ENCODE measurements around the gene COPS6. TPM values are rescaled to one million over a fixed set of nuclear protein-coding genes. Genes with fewer than 3 reads are reported as not detected.

Gene COPS6
- total RNA-seq (2022; extraction: Qiagen RNA extraction; ENCODE audit: low read depth): 169 to 186 TPM (median 179 TPM) in 5 replicates

GRCh38 chr7:100088621-100089457 lies at the start of gene COPS6:
Gene COPS6 (plus strand): TSS chr7:100088969. CDS start chr7:100088991, 22 bp downstream.

GRCh38 chr7:100049441-100050291 lies 39.1 kb upstream of the COPS6 start, which contains the start of gene ZSCAN21:
Gene ZSCAN21 (plus strand): TSS chr7:100049774. CDS start chr7:100057007, 7,233 bp downstream.

DNA sequence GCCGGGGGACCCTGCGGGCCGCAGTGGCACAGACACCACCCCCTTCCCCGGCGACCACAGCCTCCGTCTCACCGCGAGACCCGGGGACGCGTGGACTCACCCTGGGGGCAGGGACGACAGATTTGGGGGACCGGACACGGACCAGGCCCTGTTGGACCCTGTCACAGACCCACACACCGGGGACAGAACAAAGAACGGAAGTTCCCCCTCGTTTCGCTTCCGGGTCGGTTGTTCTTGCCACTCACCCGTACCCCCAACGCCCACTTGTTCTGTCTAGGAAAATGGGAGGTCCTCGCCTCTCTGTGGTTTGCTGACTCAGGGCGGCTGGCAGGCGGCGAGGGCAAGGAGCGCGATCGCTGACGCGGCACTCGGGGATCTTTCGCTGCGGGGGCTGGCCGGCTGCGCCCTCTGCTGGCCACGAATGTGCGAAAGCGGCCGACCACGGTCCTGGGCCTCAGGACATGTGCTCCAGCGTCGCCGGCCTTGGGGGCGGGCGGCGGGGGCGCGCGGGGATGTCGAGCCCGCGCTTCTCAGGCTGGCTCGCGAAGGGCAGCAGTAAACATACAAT lies 7.2 kb upstream of the COPS6 start, which contains the start of gene ZNF3:
ZNF3 (minus strand) TSS at position 189 of the 568 bp plus-strand sequence. CDS start 4,366 bp downstream, outside the sequence.

GRCh38 chr7:100101016-100101862 lies 12.5 kb downstream of the COPS6 start, which contains the start of the genes AP4M1 and MCM7:
Gene AP4M1 (plus strand): TSS chr7:100101643. CDS start chr7:100101715, 72 bp downstream.
Gene MCM7 (minus strand): TSS chr7:100101397. CDS start chr7:100101294, 103 bp downstream.

GRCh38 chr7:100119072-100119969 lies 30.6 kb downstream of the COPS6 start, which contains the start of the genes CNPY4 and TAF6:
Gene CNPY4 (plus strand): TSS chr7:100119634. CDS start chr7:100119745, 111 bp downstream.
Gene TAF6 (minus strand): TSS chr7:100119358. CDS start chr7:100114209, 5,149 bp downstream.

DNA sequence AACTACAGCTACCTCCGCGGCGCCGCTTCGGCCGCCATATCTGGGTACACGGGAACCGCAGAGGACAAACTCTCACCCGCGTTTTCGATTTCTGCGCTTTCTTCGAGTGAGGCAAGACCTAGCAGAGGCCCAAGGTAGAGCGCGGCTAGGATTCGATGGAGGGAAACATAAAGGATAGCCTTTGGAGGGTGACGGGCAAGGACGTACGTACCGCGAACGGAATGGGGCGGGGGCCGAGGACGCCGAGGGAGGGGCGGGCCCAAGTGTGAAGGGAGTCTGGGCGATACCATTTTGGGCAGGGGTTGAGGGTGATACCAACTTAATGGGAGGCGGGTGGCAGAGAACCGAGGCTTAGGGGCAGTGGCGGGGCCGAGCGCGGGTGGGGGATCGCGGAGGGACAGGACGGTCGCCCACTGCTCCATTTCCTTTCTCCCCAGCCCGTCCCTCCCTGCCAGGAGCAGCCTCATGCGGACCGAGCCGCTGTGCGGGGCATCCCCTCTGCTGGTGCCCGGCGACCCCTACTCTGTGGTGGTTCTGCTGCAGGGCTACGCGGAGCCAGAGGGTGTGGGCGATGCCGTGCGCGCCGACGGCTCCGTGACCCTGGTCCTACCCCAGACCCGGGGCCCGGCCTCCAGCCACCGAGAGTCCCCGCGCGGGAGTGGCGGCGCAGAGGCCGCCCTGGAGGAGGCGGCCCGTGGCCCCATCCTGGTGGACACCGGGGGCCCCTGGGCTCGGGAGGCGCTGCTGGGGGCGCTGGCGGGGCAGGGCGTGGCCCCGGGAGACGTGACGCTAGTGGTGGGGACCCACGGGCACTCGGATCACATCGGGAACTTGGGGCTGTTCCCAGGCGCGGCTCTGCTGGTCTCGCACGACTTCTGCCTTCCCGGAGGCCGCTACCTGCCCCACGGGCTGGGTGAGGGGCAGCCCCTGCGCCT lies 38.4 kb downstream of the COPS6 start, which contains the start of gene MBLAC1:
MBLAC1 (plus strand) TSS at position 37 of the 935 bp plus-strand sequence; CDS start at position 466, 429 bp downstream.

Other genes starting within 250 kb of the COPS6 start
- gene OR2AE1, start 211.9 kb upstream of the COPS6 start, total RNA-seq (2022; extraction: Qiagen RNA extraction; ENCODE audit: low read depth): not detected in 5 replicates
- 25.4 to 29.5 TPM (median 27.3 TPM) in 5 replicates for gene TRIM4, start 169.4 kb upstream of the COPS6 start, total RNA-seq (2022; extraction: Qiagen RNA extraction; ENCODE audit: low read depth)
- gene GJC3, start 159.3 kb upstream of the COPS6 start, total RNA-seq (2022; extraction: Qiagen RNA extraction; ENCODE audit: low read depth): 0.09 to 0.18 TPM (median 0.13 TPM) in 4 of 5 replicates, not detected in the other
- gene AZGP1, start 112.9 kb upstream of the COPS6 start, total RNA-seq (2022; extraction: Qiagen RNA extraction; ENCODE audit: low read depth): 0.23 TPM in 1 of 5 replicates, not detected in the others
- gene ZKSCAN1, start 73.4 kb upstream of the COPS6 start, total RNA-seq (2022; extraction: Qiagen RNA extraction; ENCODE audit: low read depth): 8.0 to 12.2 TPM (median 10.6 TPM) in 5 replicates
- gene ZSCAN21, start 39.2 kb upstream of the COPS6 start, total RNA-seq (2022; extraction: Qiagen RNA extraction; ENCODE audit: low read depth): 9.5 to 11.9 TPM (median 9.9 TPM) in 5 replicates
- 19.1 to 27.5 TPM (median 22.3 TPM) in 5 replicates for gene ZNF3, start 7.2 kb upstream of the COPS6 start, total RNA-seq (2022; extraction: Qiagen RNA extraction; ENCODE audit: low read depth)
- 236 to 264 TPM (median 254 TPM) in 5 replicates for gene MCM7, start 12.4 kb downstream of the COPS6 start, total RNA-seq (2022; extraction: Qiagen RNA extraction; ENCODE audit: low read depth)
- 13.8 to 17.6 TPM (median 15.3 TPM) in 5 replicates for gene AP4M1, start 12.7 kb downstream of the COPS6 start, total RNA-seq (2022; extraction: Qiagen RNA extraction; ENCODE audit: low read depth)
- 54.0 to 75.4 TPM (median 65.5 TPM) in 5 replicates for gene TAF6, start 30.4 kb downstream of the COPS6 start, total RNA-seq (2022; extraction: Qiagen RNA extraction; ENCODE audit: low read depth)
- gene CNPY4, start 30.7 kb downstream of the COPS6 start, total RNA-seq (2022; extraction: Qiagen RNA extraction; ENCODE audit: low read depth): 8.6 to 13.2 TPM (median 11.4 TPM) in 5 replicates
- gene MBLAC1, start 38.0 kb downstream of the COPS6 start, total RNA-seq (2022; extraction: Qiagen RNA extraction; ENCODE audit: low read depth): 2.3 to 3.1 TPM (median 2.7 TPM) in 5 replicates
- gene LAMTOR4, start 59.9 kb downstream of the COPS6 start, total RNA-seq (2022; extraction: Qiagen RNA extraction; ENCODE audit: low read depth): 163 to 183 TPM (median 169 TPM) in 5 replicates
- gene TRAPPC14, start 69.8 kb downstream of the COPS6 start, total RNA-seq (2022; extraction: Qiagen RNA extraction; ENCODE audit: low read depth): 9.6 to 15.3 TPM (median 14.0 TPM) in 5 replicates
- 0.10 to 0.26 TPM (median 0.18 TPM) in 4 of 5 replicates, not detected in the other for gene GAL3ST4, start 79.6 kb downstream of the COPS6 start, total RNA-seq (2022; extraction: Qiagen RNA extraction; ENCODE audit: low read depth)
- 0.70 to 1.4 TPM (median 1.2 TPM) in 5 replicates for gene GPC2, start 88.4 kb downstream of the COPS6 start, total RNA-seq (2022; extraction: Qiagen RNA extraction; ENCODE audit: low read depth)
- 0.08 to 0.27 TPM (median 0.14 TPM) in 4 of 5 replicates, not detected in the other for gene STAG3, start 88.9 kb downstream of the COPS6 start, total RNA-seq (2022; extraction: Qiagen RNA extraction; ENCODE audit: low read depth)
- not detected in 5 replicates for gene PVRIG, start 131.0 kb downstream of the COPS6 start, total RNA-seq (2022; extraction: Qiagen RNA extraction; ENCODE audit: low read depth)
- not detected in 5 replicates for gene SPDYE3, start 218.7 kb downstream of the COPS6 start, total RNA-seq (2022; extraction: Qiagen RNA extraction; ENCODE audit: low read depth)

All from A549 treated with DMSO at 1 μM for 4 hours (cell line).